Activated CD4-positive, alpha-beta T cell treated with anti-CD3 and anti-CD28 coated beads, Interleukin-2, Interleukin-4, amounts not matched to agents 100 ng/mL and 50 ng/mL, durations not matched to agents 16 hours and 8 hours (primary cell): ENCODE results near the gene NCOR2.
A peak's percentile ranks its signal among the peaks of the same experiment; 100 is the strongest.

Experiments used
- DNase-seq: peaks from one replicate; pipeline ENCODE4 v3.0.0-alpha.2; 2020; ENCODE audit warnings: low spot score

Gene NCOR2

GRCh38 chr12:124543052-124543589, 24.3 kb downstream of the NCOR2 start:
- DNase-seq, result peak; percentile 16

- DNase-seq, result no peak
Observed at GRCh38 chr12:124542021-124542949, 25.1 kb downstream of the NCOR2 start.

GRCh38 chr12:124541322-124541721, 26.1 kb downstream of the NCOR2 start:
- no peak for DNase-seq

- no peak for DNase-seq
Observed at GRCh38 chr12:124539084-124540041, 28.0 kb downstream of the NCOR2 start.

- no peak for DNase-seq
Observed at GRCh38 chr12:124538194-124539082, 29.0 kb downstream of the NCOR2 start.

- no peak for DNase-seq
Observed at GRCh38 chr12:124537525-124538193, 29.8 kb downstream of the NCOR2 start.

GRCh38 chr12:124536641-124537040, 30.8 kb downstream of the NCOR2 start:
- no peak for DNase-seq

- DNase-seq, result no peak
Observed at GRCh38 chr12:124534776-124535740, 32.4 kb downstream of the NCOR2 start.

- no peak for DNase-seq
Observed at GRCh38 chr12:124533456-124533855, 34.0 kb downstream of the NCOR2 start.

- no peak for DNase-seq
Observed at GRCh38 chr12:124532967-124533366, 34.4 kb downstream of the NCOR2 start.

- DNase-seq, result no peak
Observed at GRCh38 chr12:124532331-124532750, 35.1 kb downstream of the NCOR2 start.

- DNase-seq, result no peak
Observed at GRCh38 chr12:124531906-124532305, 35.5 kb downstream of the NCOR2 start.

GRCh38 chr12:124531281-124531745, 36.1 kb downstream of the NCOR2 start:
- no peak for DNase-seq

GRCh38 chr12:124530637-124531263, 36.7 kb downstream of the NCOR2 start:
- no peak for DNase-seq

- DNase-seq, result no peak
Observed at GRCh38 chr12:124529565-124530276, 37.7 kb downstream of the NCOR2 start.

GRCh38 chr12:124527861-124528561, 39.4 kb downstream of the NCOR2 start:
- DNase-seq, result no peak

GRCh38 chr12:124525927-124526692, 41.3 kb downstream of the NCOR2 start:
- DNase-seq, result no peak
